H9 (cell line): ENCODE data around the gene HECW1. TPM values are rescaled to one million over a fixed set of nuclear protein-coding genes. Genes with fewer than 3 reads are reported as not detected.

Experiments used
- DNase-seq: peaks from one replicate; pipeline ENCODE4 v3.0.0-alpha.2; 2017
- H2AFZ ChIP-seq: one replicate; pipeline ENCODE4 v1.6.1; 2013; ENCODE audit warnings: mild to moderate bottlenecking, low read length, control low read depth, moderate library complexity
- H2AK5ac ChIP-seq: 2 replicates; pipeline ENCODE4 v1.6.1; 2013; ENCODE audit warnings: low read length, control low read depth, mixed read lengths; ENCODE audit not compliant: insufficient read length
- H2BK120ac ChIP-seq: one replicate; pipeline ENCODE4 v1.6.1; 2013; ENCODE audit warnings: low read depth, mild to moderate bottlenecking, low read length, control low read depth, inconsistent platforms; ENCODE audit not compliant: poor library complexity, severe bottlenecking
- H2BK12ac ChIP-seq: 2 replicates; pipeline ENCODE4 v1.6.1; 2013; ENCODE audit warnings: low read length, control low read depth, mixed read lengths, low read depth; ENCODE audit not compliant: insufficient read length
- H2BK15ac ChIP-seq: 2 replicates; pipeline ENCODE4 v1.6.1; 2013; ENCODE audit warnings: low read depth, low read length, control low read depth
- H2BK20ac ChIP-seq: one replicate; pipeline ENCODE4 v1.6.1; 2013; ENCODE audit warnings: low read depth, mild to moderate bottlenecking, low read length, control low read depth, inconsistent platforms; ENCODE audit not compliant: poor library complexity, severe bottlenecking
- H2BK5ac ChIP-seq: 2 replicates; pipeline ENCODE4 v1.6.1; 2013; ENCODE audit warnings: low read length, control low read depth, mixed read lengths; ENCODE audit not compliant: insufficient read length
- H3K14ac ChIP-seq: 2 replicates; pipeline ENCODE4 v1.6.1; 2013; ENCODE audit warnings: low read length, control low read depth; ENCODE audit not compliant: insufficient read depth
- H3K18ac ChIP-seq: 2 replicates; pipeline ENCODE4 v1.6.1; 2013; ENCODE audit warnings: low read depth, mild to moderate bottlenecking, mixed read lengths, low read length, control low read depth; ENCODE audit not compliant: insufficient read length
- H3K23ac ChIP-seq: 2 replicates; pipeline ENCODE4 v1.6.1; 2013; ENCODE audit warnings: low read length, control low read depth, mixed read lengths, low read depth; ENCODE audit not compliant: insufficient read length
- H3K23me2 ChIP-seq: 2 replicates; pipeline ENCODE4 v1.6.1; 2013; ENCODE audit warnings: low read depth, mild to moderate bottlenecking, mixed read lengths, low read length, control low read depth; ENCODE audit not compliant: insufficient read length, poor library complexity, severe bottlenecking
- H3K27ac ChIP-seq: 2 replicates; pipeline ENCODE4 v1.5.1; 2013; ENCODE audit warnings: low read length, control low read depth, mixed read lengths, low read depth; ENCODE audit not compliant: insufficient read length
- H3K27me3 ChIP-seq: 2 replicates; pipeline ENCODE4 v1.6.1; 2013; ENCODE audit warnings: low read length, control low read depth, inconsistent platforms; ENCODE audit not compliant: insufficient read depth
- H3K4ac ChIP-seq: 2 replicates; pipeline ENCODE4 v1.6.1; 2013; ENCODE audit warnings: low read depth, mild to moderate bottlenecking, control low read depth, inconsistent platforms, low read length, moderate library complexity
- H3K4me1 ChIP-seq: 2 replicates; pipeline ENCODE4 v1.6.1; 2013; ENCODE audit warnings: low read length, control low read depth, inconsistent platforms; ENCODE audit not compliant: insufficient read depth
- H3K4me2 ChIP-seq: 2 replicates; pipeline ENCODE4 v1.6.1; 2013; ENCODE audit warnings: low read length, control low read depth, mixed read lengths; ENCODE audit not compliant: insufficient read length, insufficient read depth
- H3K56ac ChIP-seq: 2 replicates; pipeline ENCODE4 v1.6.1; 2013; ENCODE audit warnings: low read depth, mild to moderate bottlenecking, mixed read lengths, low read length, control low read depth; ENCODE audit not compliant: insufficient read length
- H3K79me1 ChIP-seq: 2 replicates; pipeline ENCODE4 v1.6.1; 2013; ENCODE audit warnings: low read depth, mild to moderate bottlenecking, moderate library complexity, low read length, control low read depth, inconsistent platforms; ENCODE audit not compliant: insufficient read depth, poor library complexity, severe bottlenecking
- H3K79me2 ChIP-seq: 2 replicates; pipeline ENCODE4 v1.6.1; 2013; ENCODE audit warnings: low read length, control low read depth, inconsistent platforms; ENCODE audit not compliant: insufficient read depth
- H3K9ac ChIP-seq: 2 replicates; pipeline ENCODE4 v1.6.1; 2013; ENCODE audit warnings: low read length, control low read depth, mixed read lengths; ENCODE audit not compliant: insufficient read length; ENCODE audit errors: extremely low read depth
- H3K9me3 ChIP-seq: one replicate; pipeline ENCODE4 v1.6.1; 2013; ENCODE audit warnings: low read depth, low read length, inconsistent platforms; ENCODE audit not compliant: control insufficient read depth
- H3T11ph ChIP-seq: one replicate; pipeline ENCODE4 v1.6.1; 2013; ENCODE audit warnings: mild to moderate bottlenecking, low read length, control low read depth, inconsistent platforms
- H4K20me1 ChIP-seq: one replicate; pipeline ENCODE4 v1.6.1; 2013; ENCODE audit not compliant: control insufficient read depth, insufficient read length, insufficient read depth
- H4K5ac ChIP-seq: 2 replicates; pipeline ENCODE4 v1.6.1; 2013; ENCODE audit warnings: low read depth, mild to moderate bottlenecking, mixed read lengths, low read length, control low read depth; ENCODE audit not compliant: insufficient read length
- H4K8ac ChIP-seq: replicated peaks from 2 replicates; pipeline ENCODE4 v1.6.1; 2013; ENCODE audit warnings: low read length, control low read depth, mixed read lengths, low read depth; ENCODE audit not compliant: insufficient read length
- H4K91ac ChIP-seq: 2 replicates; pipeline ENCODE4 v1.6.1; 2013; ENCODE audit warnings: low read depth, mild to moderate bottlenecking, moderate library complexity, mixed read lengths, low read length, control low read depth; ENCODE audit not compliant: insufficient read length
- H3K27ac Mint-ChIP-seq, 3 experiments: 2 replicates in 2 of 3; 3 replicates in 1 of 3; pipeline ENCODE4 v1.8.0; 2020 to 2021; ENCODE audit warnings: mixed read lengths in 3 of 3, mild to moderate bottlenecking in 1 of 3, moderate library complexity in 1 of 3
- H3K27me3 Mint-ChIP-seq: 2 replicates; pipeline ENCODE4 v1.8.0; 2021; ENCODE audit warnings: low read depth, mild to moderate bottlenecking, moderate library complexity, mixed read lengths
- H3K36me3 Mint-ChIP-seq, 3 experiments: 2 replicates in 2 of 3; 3 replicates in 1 of 3; pipeline ENCODE4 v1.8.0; 2020 to 2021; ENCODE audit warnings: low read depth in 3 of 3, mixed read lengths in 3 of 3; ENCODE audit not compliant: insufficient read depth in 1 of 3
- H3K4me1 Mint-ChIP-seq, 2 experiments: 2 replicates each; pipeline ENCODE4 v1.8.0; 2020; ENCODE audit warnings: mixed read lengths in 2 of 2
- H3K4me3 Mint-ChIP-seq, 2 experiments: 2 replicates in 1 of 2; 3 replicates in 1 of 2; pipeline ENCODE4 v1.8.0; 2020 to 2021; ENCODE audit warnings: mild to moderate bottlenecking in 2 of 2, mixed read lengths in 2 of 2, moderate library complexity in 1 of 2
- H3K9me3 Mint-ChIP-seq, 2 experiments: 2 replicates in 1 of 2; 3 replicates in 1 of 2; pipeline ENCODE4 v1.8.0; 2020; ENCODE audit warnings: mild to moderate bottlenecking in 2 of 2, mixed read lengths in 2 of 2, moderate library complexity in 1 of 2
- CTCF ChIP-seq: fragments of 200-600 bp; sonication (generic); conservative IDR thresholded peaks from 3 replicates; pipeline ENCODE4 v1.8.0; 2021; ENCODE audit warnings: antibody characterized with exemption, mild to moderate bottlenecking
- WGBS: extraction: QIAGEN DNeasy Blood & Tissue Kit; methylation state at CpG from one replicate; pipeline ENCODE4 v1.1.7; 2013; ENCODE audit warnings: missing lambda C conversion rate, low lambda C conversion rate, mixed read lengths; ENCODE audit not compliant: insufficient read length; ENCODE audit errors: extremely low coverage; 5-methylcytosine and 5-hydroxymethylcytosine counted together
- total RNA-seq: library from RNA; stranded (reverse); gene quantifications from 2 replicates; pipeline ENCODE4 v1.2.1, GENCODE V29; 2021

The HECW1 gene
- total RNA-seq, 1 experiment from 2014 or later: 5.0 TPM

GRCh38 chr7:43583424-43584194, 471.2 kb downstream of the HECW1 start:
- no peak overlapping the region for H4K91ac ChIP-seq
- Mint-ChIP-seq H3K27ac (peak overlapping the region in 1 of 3 experiments; percentile 12; a peak in 1 of 7 replicates), H3K4me1 (peaks cover 29 to 34% of the 10 kb centered on the region in 2 experiments), H3K9me3 (peaks cover 0 to 3% of the 10 kb centered on the region in 2 experiments; a peak in 2 of 5 replicates), H3K27me3 (peaks cover 11% of the 10 kb centered on the region), H3K36me3 (no peaks in the 10 kb centered on the region; a peak in 1 of 7 replicates), H3K4me3 (peak overlapping the region; percentile 78 to 89)
- no peak overlapping the region for H4K8ac ChIP-seq
- no peak overlapping the region for H3K18ac ChIP-seq
- no peak overlapping the region for H4K5ac ChIP-seq
- H3K9ac ChIP-seq: peak overlapping the region; percentile 57
- TF ChIP-seq CTCF: no peak; the same call in 2 of the 3 replicates
- no peak overlapping the region for H3T11ph ChIP-seq
- no peak overlapping the region for H2BK5ac ChIP-seq
- peak overlapping the region; percentile 70 for H3K4me2 ChIP-seq
- H3K14ac ChIP-seq: peak overlapping the region; percentile 54; the same call in 1 of the 2 replicates
- no peaks in the 10 kb centered on the region for H3K9me3 ChIP-seq
- H3K56ac ChIP-seq: no peak overlapping the region
- no peak overlapping the region for H2BK20ac ChIP-seq
- no peaks in the 10 kb centered on the region for H3K79me1 ChIP-seq
- no CpG with 5 or more reads among the region's 66 CpGs for WGBS
- no peak overlapping the region for H3K27ac ChIP-seq
- H2BK12ac ChIP-seq: no peak overlapping the region
- no peak overlapping the region for H2BK120ac ChIP-seq
- no peak overlapping the region for H2BK15ac ChIP-seq
- H2AFZ ChIP-seq: no peak overlapping the region
- peaks cover 12% of the 10 kb centered on the region for H3K23me2 ChIP-seq
- H3K4ac ChIP-seq: no peak overlapping the region
- H3K4me1 ChIP-seq: peaks cover 5% of the 10 kb centered on the region; the same call in 1 of the 2 replicates
- peaks cover 2% of the 10 kb centered on the region; the same call in 1 of the 2 replicates for H3K79me2 ChIP-seq
- no peak overlapping the region for H3K23ac ChIP-seq
- no peak overlapping the region for H2AK5ac ChIP-seq
- H4K20me1 ChIP-seq: no peaks in the 10 kb centered on the region
- H3K27me3 ChIP-seq: no peaks in the 10 kb centered on the region; the same call in 1 of the 2 replicates
- DNase-seq: peak; percentile 51
